GM18498 (cell line): ENCODE results near the gene ARHGEF12.

ENCODE experiments used
- ATAC-seq: cut with Tn5 transposase; IDR thresholded peaks from one replicate; pipeline ENCODE4 v1.9.1; 2021; ENCODE audit warnings: mild to moderate bottlenecking, moderate library complexity; ENCODE audit not compliant: unreplicated experiment

The ARHGEF12 gene

DNA sequence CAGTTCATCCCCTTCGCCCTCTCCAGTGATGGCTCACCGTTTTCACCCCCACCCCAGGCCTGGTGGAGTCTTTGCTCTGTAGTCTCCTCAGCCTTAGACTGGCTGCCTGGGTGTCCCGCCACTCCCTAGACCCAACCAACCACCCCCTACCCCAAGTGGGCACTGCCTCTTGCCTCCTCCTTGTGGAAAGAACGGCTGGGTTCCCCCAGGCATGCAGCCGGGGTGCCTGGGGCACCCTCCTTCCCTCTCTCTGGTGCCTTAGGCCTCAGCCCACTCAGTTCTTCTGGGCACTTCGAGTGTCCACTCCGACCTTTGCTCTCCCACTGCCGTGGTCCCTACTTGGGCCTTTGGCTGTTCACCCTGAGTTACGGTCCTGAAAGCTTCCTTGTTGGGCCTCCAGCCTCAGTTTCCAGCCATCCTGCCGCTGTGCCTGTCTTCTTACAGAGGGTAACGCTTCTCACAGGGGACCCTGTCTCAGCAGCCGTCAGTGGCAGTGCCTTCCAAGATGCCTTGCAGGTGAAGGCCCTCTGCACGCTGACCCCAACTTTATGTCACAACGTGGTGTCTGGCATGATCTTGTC is 178.4 kb downstream of the ARHGEF12 start:
- no peak for ATAC-seq

DNA sequence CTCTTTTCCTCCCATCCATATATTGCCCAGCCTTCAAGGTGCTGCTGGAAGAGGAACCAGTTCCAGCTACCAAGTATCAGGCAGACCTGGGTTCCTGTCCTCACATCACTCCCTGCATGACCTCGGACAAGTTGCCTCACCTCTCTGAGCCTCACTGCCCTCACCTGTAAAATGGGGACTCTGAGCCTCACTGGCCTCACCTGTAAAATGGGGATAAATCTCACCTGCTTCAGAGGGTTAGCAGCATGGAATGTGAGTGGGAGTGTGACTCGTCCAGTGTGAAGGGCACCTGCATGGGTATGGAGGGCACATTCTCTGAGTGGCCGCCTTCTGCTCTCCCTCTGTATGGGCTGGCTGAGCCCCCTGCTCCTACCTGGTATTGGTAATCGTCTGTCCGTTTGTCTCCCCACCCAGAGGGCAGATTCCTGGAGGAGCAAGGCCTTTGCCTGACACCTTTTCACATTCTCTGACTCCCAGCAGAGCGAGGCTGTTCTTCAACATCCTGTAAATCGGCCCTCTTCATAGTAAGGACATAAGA is 179.0 kb downstream of the ARHGEF12 start:
- ATAC-seq: no peak

DNA sequence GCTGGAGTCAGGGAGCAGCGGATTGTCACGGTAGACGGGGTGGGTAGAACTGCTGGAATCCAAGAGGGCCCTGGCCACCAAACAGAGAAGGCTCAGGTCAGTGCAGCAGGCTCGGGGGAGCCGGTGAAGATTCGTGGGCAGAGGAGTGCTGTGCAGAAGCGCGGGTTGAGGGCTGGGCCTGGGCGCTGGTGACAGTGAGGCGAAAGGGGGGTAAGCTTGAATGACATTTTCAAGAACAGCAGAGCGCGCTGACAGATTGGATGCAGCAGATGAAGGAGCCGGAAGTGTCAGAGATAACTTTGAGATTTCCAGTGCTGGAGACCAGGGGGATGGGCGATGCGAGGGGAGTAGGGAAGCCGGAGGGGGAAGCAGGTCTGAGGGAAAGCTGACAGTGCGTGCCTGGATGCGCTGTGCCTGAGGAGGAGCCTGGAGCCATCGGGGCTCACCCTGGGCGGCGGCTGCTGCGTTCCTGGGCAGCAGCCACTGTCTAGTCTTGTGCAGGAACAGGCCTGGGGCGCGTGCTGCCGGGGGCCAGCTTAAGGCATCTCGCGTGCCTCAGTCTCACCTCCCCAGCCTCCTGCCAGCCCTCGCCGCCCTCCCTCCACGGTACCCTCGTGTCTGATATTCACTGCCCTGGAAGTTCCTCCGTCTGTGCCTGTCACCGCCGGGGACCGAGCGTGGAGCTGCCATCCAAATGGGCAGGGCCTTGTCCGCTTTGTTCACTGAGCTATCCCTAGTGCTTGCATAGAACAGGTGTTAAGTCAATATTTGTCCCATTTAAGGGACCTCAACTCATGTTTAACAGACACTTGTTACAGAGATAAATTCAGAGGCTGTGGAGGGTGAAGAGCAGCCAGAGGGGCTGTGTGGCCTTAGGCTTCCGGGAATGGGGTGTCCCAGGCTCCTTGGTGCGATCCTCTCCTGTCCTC is 180.5 kb downstream of the ARHGEF12 start:
- ATAC-seq: no peak

DNA sequence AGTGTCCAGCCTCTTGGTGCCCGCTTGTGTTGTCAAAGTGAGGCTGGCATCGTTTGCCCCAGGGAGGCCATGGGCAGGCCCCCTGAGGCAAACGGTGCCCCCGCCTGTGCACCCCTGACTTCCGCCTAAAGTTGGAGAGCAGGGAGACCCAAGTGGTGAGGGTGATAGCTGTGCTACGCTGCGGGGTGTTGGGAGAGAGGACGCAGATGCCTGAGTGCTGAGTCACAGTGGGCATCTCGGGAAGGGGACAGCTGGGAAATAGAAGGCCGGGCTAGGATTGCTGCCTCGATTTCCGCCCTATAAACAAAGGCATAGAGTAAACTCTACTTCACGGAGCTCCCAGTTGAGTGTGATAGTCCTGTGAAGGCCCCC is 181.2 kb downstream of the ARHGEF12 start:
- no peak for ATAC-seq

DNA sequence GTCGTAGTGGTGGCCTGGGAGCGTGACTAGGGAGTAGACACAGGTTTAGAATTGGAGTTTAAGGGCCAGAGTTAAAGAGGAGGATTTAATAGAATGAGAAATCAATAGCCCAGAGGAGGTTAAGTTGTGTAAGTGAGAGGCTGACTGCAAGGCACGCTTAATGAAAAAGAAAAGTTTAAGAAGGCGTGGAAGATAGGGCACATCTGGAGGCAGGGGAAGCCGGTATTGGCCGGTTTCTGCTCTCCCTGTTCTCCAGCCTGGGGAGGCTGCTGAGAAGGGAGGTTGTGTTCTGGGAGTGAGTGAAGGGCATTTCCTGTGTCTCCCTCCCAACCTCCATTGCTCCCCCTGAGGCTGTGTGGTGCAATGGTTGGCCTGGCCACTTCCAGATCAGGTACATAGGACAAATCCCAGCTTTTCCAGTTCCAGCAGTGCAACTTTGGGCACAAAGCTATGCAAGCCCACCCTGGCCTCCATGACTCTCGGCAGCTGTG is 181.6 kb downstream of the ARHGEF12 start:
- no peak for ATAC-seq

DNA sequence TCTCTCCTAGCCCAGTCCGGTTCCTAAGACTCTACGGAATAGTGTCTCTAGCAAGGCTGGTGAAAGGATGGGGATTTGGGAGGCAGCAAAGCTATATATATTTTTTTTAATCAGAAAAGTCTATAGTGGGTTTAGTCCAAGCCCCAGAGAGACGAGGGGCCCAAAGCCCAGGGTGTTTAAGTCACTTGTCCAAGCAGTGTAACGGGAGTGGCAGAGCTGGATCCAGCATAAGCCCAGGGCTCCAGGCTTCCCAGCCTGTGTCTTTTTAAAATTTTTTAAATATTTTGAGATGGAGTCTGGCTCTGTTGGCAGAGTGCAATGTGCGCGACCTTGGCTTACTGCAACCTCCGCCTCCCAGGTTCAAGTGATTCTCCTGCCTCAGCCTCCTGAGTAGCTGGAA is 182.1 kb downstream of the ARHGEF12 start:
- no peak for ATAC-seq

DNA sequence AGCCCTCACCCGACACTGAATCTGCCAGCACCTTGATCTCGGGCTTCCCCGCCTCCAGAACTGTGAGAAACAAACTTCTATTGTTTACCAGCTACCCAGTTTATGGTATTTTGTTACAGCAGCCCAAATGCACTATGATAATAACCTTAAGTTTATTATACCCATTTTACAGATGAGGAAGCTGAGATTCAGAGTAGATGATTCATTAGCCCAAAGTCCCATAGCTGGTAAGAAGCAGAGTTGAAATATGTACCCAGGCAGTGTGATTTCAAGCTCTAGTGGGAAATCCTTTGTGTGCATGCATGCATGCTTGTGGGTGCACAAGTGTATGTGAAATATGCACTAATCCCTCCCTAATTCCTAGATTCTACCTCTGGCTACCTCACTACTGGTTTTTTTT is 183.3 kb downstream of the ARHGEF12 start:
- ATAC-seq: no peak

DNA sequence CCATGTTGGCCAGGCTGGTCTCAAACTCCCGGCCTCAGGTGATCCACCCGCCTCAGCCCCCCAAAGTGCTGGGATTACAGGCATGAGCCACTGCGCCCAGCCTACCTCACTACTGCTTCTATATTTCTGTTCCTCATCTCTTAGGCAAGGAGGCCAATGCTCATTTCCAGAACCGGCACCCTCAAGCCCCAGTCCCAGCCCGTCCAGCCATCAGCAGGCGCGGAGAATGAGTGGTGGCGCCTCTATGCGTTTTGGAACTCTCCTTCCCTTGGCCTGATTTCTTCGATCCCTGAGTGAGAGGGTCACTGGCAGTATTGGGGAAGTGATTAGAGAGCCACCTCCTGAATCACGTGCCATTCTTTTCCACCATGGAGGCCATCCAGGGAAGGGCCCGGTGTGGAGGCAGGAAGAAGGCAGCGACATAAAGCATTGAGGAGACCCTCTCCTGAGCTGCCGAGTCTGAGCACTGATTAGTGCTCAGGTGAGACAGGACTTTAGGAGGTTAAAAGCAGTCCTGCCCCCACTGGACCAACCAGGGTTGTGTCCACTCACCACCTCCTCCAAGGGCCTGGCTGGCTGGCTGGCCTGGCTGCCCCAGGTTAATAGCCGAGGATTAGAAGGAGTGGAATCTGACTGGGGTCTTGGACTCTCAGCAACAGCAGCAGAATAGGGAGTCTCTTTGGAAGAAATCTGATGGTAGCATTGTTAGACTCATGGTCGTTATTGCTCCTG is 184.0 kb downstream of the ARHGEF12 start:
- no peak for ATAC-seq

DNA sequence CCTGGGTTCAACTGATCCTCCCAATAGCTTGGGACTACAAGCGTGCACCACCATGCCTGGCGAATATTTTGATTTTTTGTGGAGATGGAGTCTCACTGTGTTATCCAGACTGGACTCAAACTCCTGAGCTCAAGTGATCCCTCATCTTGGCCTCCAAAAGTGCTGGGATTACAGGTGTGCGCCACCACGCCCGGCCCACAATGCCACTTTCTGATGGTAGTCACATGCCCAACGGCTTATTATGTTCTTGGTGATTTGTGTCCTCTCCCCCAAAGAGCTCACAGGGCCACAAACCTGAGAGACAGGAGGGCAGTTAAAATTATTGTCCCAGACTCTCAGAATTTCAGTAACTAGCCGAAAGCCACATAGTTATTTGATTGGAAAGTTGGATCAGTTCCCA is 185.0 kb downstream of the ARHGEF12 start:
- ATAC-seq: no peak

DNA sequence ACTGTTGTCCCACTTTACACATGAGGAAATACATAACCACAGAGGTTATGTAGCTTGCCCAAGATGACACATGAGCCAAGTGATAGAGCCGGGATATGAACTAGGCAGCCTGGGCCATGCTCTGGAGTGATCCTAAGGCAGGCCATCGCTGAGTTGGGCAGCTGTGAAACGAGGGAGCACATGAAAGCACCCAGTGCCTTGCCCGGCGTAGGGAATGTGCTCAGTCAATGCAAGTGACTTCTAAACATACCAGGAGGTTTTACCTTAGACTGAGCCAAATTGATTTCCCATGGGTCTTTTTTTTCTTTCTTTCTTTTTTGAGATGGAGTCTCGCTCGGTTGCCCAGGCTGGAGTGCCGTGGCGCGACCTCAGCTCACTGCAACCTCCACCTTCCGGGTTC is 185.8 kb downstream of the ARHGEF12 start:
- ATAC-seq: no peak

DNA sequence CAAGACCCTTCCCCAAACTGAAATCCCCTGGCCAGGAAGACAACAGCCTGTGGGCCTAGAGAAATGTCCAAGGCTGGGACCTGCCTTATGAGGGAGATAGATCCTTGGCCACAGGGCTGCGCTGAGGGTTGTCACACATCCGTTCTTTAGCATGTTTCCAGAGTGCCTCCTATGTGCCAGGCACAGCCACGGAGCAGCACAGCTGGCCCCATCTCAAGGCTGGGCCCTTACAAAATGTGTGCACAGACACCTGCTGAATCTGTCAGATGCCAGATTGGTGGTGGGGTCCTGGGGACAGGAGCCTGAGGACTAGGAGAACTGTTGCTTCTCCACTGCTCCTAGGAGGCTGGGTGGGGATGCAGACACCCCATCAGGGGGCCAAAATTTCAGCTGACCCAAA is 186.5 kb downstream of the ARHGEF12 start:
- no peak for ATAC-seq

DNA sequence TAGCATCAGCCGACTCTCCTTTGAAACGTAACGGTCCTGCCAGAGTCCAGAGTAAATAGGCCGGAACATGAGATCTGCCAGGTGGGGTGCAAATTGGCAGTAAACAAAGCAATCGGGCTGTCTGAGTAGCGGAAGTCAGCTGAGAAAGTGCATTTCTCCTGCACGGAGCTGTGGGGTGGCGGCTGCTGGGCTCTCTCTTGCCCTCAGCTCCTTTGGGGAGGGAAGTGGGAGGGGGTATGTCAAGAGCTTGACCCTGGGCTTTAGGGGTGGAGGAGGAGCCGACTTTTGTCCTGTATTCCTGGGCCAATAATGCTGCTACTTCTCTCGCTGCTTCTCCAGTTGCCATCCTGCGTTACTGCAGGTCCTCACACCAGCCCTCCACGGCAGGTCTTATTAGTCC is 187.0 kb downstream of the ARHGEF12 start:
- ATAC-seq: no peak

DNA sequence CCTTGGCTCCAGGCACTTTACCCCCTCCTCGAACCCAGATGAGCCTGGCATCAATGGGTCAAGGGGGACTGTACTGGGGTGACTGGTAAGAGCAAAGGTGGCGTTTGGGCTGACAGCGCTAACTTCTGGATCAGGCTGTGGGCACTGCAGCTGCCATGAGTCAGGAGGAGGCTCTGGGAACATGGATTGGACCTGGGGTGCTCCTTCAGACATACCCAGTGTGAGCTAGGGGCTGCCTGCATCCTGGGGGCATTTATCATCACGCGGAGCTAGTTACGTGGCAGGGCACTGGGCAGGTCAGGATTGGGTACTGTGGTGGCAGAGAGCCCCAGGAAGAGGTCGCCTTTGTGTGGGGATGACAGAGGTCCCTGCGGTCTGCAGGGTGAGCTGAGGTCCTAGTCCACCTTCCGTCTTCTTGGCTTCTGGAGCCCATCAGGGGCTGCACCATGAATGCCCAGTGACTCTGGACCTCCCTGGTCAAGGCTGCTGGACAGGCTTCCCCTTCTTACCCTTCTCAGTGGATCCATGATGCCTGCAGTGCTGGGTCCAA is 188.4 kb downstream of the ARHGEF12 start:
- no peak for ATAC-seq

DNA sequence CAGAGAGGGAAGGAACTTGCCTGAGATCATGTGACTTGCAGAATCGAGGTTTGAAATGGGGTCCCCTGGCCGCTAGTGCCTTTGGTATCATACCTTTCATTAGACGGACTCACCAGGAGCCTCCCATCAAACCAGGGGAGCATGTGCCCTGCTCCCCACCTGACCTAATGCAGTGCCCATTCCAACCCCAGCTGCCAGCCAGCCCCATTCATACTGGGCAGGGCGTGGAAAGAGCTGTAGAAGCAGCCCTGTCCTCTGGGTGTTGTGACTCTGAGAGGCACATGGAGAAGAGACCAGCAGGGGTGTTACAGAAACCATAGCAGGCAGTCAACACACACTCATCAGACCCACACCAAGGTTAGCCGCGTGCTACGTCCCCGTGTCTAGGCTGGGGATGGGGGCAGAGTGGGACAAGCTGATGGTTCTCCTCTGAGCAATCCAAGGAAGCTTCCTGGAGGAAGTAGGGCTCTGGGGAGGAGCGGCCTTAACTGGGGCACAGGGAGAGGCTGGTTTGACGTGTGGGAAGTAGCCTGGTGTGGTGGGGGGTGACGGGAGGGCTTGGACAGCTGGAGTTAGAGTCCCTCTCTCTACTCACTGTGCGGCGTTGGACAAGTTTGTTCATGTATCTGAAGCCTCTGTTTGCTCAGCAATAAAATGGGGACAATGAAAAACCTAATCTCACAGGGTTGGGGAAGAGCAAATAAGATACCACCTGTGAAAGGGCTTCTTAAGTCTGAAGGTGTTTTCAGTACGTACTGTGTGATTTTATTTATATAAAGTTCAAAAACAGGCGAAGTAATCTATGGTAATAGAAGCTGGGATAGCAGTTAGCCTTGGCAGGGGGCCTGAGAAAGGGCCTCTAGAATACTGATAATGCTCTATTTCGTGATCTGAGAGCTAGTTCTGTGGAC is 189.3 kb downstream of the ARHGEF12 start:
- no peak for ATAC-seq

DNA sequence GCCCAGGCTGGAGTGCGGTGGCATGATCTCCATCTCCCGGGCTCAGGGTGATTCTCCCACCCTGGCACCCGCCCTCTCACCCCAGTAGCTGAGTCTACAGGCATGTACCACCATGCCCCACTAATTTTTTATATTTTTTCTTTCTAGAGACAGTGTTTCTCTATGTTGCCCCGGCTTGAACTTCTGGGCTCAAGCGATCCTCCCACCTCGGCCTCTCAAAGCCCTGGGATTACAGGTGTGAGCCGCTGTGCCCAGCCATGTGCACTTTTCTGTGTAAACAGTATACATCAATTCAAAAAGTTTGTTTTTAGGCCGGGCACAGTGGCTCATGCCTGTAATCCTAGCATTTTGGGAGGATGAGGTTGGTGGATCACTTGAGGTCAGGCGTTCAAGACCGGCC is 190.0 kb downstream of the ARHGEF12 start:
- no peak for ATAC-seq

DNA sequence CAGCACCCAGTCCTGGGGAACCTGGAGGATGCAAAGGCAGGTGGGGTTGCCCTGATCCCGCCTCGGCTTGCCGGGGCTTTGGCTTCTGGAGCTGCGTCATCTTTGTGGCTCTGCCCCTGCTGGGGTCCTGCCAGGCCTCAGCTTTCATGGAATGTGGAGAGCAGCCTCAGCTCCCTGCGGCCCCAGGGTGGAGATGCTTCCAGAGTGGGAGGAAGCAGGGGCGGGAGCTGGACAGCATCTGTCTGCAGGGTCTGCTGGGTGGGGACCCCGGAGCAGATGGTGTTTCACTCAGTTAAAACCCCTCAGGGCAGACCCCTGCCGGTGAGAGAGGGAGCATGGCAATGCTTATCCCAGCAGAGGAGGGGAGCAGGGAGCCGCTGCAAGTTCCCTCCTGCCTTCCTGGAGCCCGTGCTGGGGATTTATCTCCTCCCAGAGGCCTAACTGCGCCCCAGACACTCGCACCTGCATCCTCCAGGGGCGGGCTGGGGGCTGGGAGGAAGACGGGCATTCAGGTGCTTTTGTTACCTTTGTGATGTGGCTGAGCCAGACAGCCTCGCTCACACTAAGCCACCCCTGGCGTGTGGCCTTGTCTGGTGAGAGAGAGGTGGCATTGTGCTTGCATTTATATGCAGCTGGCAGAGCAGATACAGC is 191.0 kb downstream of the ARHGEF12 start:
- ATAC-seq: no peak

DNA sequence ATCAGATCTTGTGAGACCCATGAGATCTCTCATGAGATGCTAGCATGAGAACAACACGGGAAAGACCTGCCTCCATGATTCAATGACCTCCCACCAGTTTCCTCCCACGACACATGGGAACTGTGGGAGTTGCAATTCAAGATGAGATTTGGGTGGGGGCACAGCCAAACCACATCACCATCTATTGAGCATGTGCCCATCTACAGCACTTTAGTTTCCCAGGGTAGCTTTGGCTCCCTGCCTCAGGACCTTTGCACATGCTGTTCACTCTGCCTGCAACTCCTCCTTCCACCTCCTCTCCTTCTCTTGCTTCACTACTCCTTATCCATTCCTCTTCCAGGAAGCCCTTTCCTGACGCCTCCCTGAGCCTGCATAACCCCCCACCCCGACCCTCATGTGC is 192.5 kb downstream of the ARHGEF12 start:
- ATAC-seq: no peak

DNA sequence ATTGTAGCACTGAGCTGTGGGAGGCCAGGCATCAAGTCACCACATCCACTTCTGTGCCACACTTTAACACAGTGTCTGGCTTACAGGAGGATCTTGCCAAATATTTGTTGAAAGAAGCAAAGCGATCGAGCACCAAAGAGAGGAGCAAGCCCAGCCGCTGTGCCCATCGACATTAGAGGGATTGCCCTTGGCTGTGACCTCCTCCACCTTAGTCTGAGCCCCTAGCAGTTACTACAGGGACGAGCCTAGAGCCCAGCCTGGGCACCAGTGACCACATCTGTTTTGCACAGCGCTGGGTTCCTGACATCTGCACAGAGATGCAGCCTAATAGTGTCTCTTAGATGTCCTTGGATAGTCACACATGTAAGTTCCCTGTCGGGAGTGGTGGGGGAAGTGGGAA is 193.0 kb downstream of the ARHGEF12 start:
- no peak for ATAC-seq

DNA sequence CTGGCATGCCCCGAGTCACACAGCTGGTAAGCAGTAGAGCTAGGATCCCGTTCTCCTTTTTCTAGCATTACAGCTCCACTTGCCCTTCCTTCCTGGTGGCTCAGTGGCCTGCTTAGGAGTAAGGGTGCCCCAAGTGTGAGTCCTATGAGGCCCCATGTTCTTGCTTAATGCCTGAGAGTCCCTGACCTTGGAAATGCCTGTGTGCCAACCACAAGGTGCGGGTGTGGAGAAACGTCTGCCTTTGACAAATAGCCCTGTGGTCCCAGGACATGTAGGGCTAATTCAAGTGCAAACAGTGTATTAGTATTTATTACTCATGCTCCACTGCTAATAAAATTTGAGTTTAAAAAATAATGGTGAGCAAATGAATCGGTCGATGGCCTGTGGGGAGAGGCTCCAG is 193.7 kb downstream of the ARHGEF12 start:
- no peak for ATAC-seq
